HEK293 (cell line): ENCODE results near the gene TNFAIP2.

Experiments
- CTCF ChIA-PET: fragments of 350-600 bp; formaldehyde crosslinking; extraction: SDS; loops from one replicate; lab custom pipeline; 2021; ENCODE audit warnings: antibody characterized with exemption; lab: Yijun Ruan, JAX
- POLR2A ChIA-PET: fragments of 300-600 bp; formaldehyde crosslinking; extraction: SDS; loops from one replicate; lab custom pipeline; 2020; ENCODE audit warnings: antibody characterized with exemption, inconsistent platforms; lab: Yijun Ruan, JAX
- H3K27ac ChIP-seq: fragments of 200-500 bp; sonication (Bioruptor generic); 2 replicates; pipeline ENCODE4 v1.5.1; 2014; ENCODE audit warnings: low read depth, low read length, control low read depth, inconsistent platforms; ENCODE audit errors: extremely low read depth
- H3K36me3 ChIP-seq, 2 experiments: fragments of 200-500 bp in 1 of 2; sonication (Bioruptor generic) in 1 of 2; 1 replicate in 1 of 2; 2 replicates in 1 of 2; pipeline ENCODE4 v1.5.1; 2014 to 2017; ENCODE audit warnings: inconsistent platforms in 2 of 2, low read length in 2 of 2; ENCODE audit not compliant: control insufficient read depth in 2 of 2, insufficient read depth in 1 of 2
- H3K4me1 ChIP-seq: fragments of 200-500 bp; sonication (Bioruptor generic); 2 replicates; pipeline ENCODE4 v1.5.1; 2014; ENCODE audit warnings: mild to moderate bottlenecking, low read length, inconsistent platforms; ENCODE audit not compliant: control insufficient read depth, insufficient read depth
- H3K4me3 ChIP-seq: 2 replicates; pipeline ENCODE4 v1.5.1; 2011; ENCODE audit warnings: low read depth, mild to moderate bottlenecking, control low read depth, low read length, moderate library complexity
- H3K9me3 ChIP-seq: fragments of 200-500 bp; sonication (Bioruptor generic); 2 replicates; pipeline ENCODE4 v1.5.1; 2014; ENCODE audit warnings: low read depth, low read length, inconsistent platforms; ENCODE audit not compliant: control insufficient read depth, insufficient read depth
- GFI1B ChIP-seq: fragments of 450-650 bp; formaldehyde crosslinking; IDR thresholded peaks from 2 replicates; pipeline ENCODE4 v1.5.1; 2016; ENCODE audit warnings: missing biosample characterization, missing genetic modification characterization
- HOXA7 ChIP-seq: sonication (generic); formaldehyde crosslinking; IDR thresholded peaks from 2 replicates; pipeline ENCODE4 v1.8.1; 2022; ENCODE audit warnings: missing genetic modification reagents, borderline replicate concordance
- KLF10 ChIP-seq: fragments of 450-650 bp; IDR thresholded peaks from 2 replicates; pipeline ENCODE4 v1.5.1; 2018; ENCODE audit warnings: missing biosample characterization, mild to moderate bottlenecking, missing genetic modification characterization
- MEIS1 ChIP-seq: sonication (generic); formaldehyde crosslinking; IDR thresholded peaks from 2 replicates; pipeline ENCODE4 v1.8.1; 2022; ENCODE audit warnings: missing genetic modification reagents, mild to moderate bottlenecking, borderline replicate concordance
- MZF1 ChIP-seq: fragments of 450-650 bp; formaldehyde crosslinking; IDR thresholded peaks from 2 replicates; pipeline ENCODE4 v1.5.1; 2017; ENCODE audit warnings: missing biosample characterization, missing genetic modification characterization, borderline replicate concordance
- TSHZ1 ChIP-seq: fragments of 450-650 bp; formaldehyde crosslinking; IDR thresholded peaks from 2 replicates; pipeline ENCODE4 v1.5.1; 2016; ENCODE audit warnings: missing biosample characterization, missing genetic modification characterization, borderline replicate concordance
- WT1 ChIP-seq: fragments of 450-650 bp; formaldehyde crosslinking; IDR thresholded peaks from 2 replicates; pipeline ENCODE4 v1.5.1; 2016; ENCODE audit warnings: missing biosample characterization, missing genetic modification characterization
- YY2 ChIP-seq: fragments of 450-650 bp; formaldehyde crosslinking; IDR thresholded peaks from 2 replicates; pipeline ENCODE4 v1.5.1; 2016; ENCODE audit warnings: missing biosample characterization, missing genetic modification characterization
- ZBTB8A ChIP-seq: fragments of 450-650 bp; formaldehyde crosslinking; IDR thresholded peaks from 2 replicates; pipeline ENCODE4 v1.5.1; 2016; ENCODE audit warnings: missing biosample characterization, missing genetic modification characterization
- ZFP69B ChIP-seq: fragments of 450-650 bp; formaldehyde crosslinking; IDR thresholded peaks from 2 replicates; pipeline ENCODE4 v1.5.1; 2016; ENCODE audit warnings: missing biosample characterization, missing genetic modification characterization
- ZNF138 ChIP-seq: fragments of 450-650 bp; formaldehyde crosslinking; IDR thresholded peaks from 2 replicates; pipeline ENCODE4 v1.5.1; 2016; ENCODE audit warnings: missing biosample characterization, missing genetic modification characterization, borderline replicate concordance
- ZNF239 ChIP-seq: fragments of 450-650 bp; formaldehyde crosslinking; IDR thresholded peaks from 2 replicates; pipeline ENCODE4 v1.5.1; 2016; ENCODE audit warnings: missing biosample characterization, missing genetic modification characterization
- ZNF544 ChIP-seq: fragments of 450-650 bp; formaldehyde crosslinking; IDR thresholded peaks from 2 replicates; pipeline ENCODE4 v1.5.0; 2017; ENCODE audit warnings: missing biosample characterization, missing genetic modification characterization
- ZNF645 ChIP-seq: fragments of 450-650 bp; formaldehyde crosslinking; IDR thresholded peaks from 2 replicates; pipeline ENCODE4; 2016; ENCODE audit warnings: missing biosample characterization, missing genetic modification characterization
- ZNF692 ChIP-seq: fragments of 450-650 bp; formaldehyde crosslinking; IDR thresholded peaks from 2 replicates; pipeline ENCODE4 v1.5.1; 2016; ENCODE audit warnings: missing biosample characterization, missing genetic modification characterization
- TF ChIP-seq, protein P1 (sequence below): fragments of 450-650 bp; formaldehyde crosslinking; IDR thresholded peaks from 2 replicates; pipeline ENCODE4 v1.5.1; 2016; ENCODE audit warnings: missing biosample characterization, missing genetic modification characterization
- TF ChIP-seq, protein P2 (sequence below): fragments of 450-650 bp; formaldehyde crosslinking; IDR thresholded peaks from 2 replicates; pipeline ENCODE4 v1.5.1; 2016; ENCODE audit warnings: missing biosample characterization, missing genetic modification characterization
- TF ChIP-seq, protein P3 (sequence below): fragments of 450-650 bp; formaldehyde crosslinking; IDR thresholded peaks from 2 replicates; pipeline ENCODE4 v1.5.1; 2016; ENCODE audit warnings: missing biosample characterization, missing genetic modification characterization, low read depth

The TNFAIP2 gene

DNA sequence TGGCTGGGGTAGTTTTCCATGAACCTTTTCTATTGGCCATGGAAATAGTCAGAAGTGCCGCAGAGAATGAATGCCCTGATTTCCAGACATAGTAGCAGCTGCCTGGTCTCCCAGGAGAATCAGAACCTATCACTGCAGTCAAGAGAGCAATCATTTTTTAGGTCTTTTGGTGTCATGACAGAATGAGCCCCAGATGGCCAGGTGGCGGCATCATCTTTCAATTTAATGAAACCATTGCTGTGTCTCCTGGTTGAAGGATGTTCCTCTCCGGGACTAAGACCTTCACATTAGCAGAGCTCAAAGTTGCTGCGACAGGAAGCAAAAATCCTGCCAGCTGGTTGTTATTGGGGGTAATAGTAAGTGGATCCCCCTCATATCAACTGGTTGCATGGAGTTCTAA lies 18.8 kb downstream of the TNFAIP2 start:
- H3K36me3 ChIP-seq: no peaks in the 10 kb centered on the region
- ChIA-PET CTCF (interaction anchor here (0.6 to 5.1 kb wide), 9 partner anchors 11 to 156 kb away, joined by 3 to 80 read pairs (median 4); partner anchors contain the start of gene TNFAIP2), POLR2A (interaction anchor here (0.6 to 0.9 kb wide), 2 partner anchors 17 to 64 kb away, joined by 3 read pairs; no protein-coding TSS in a partner anchor)
- no peaks in the 10 kb centered on the region for H3K9me3 ChIP-seq
- TF ChIP-seq ZNF645 (tag by site-specific recombination) (no peak), MEIS1 (CRISPR knock-in tag) (no peak), YY2 (tag by site-specific recombination) (no peak), ZBTB8A (tag by site-specific recombination) (no peak), TSHZ1 (tag by site-specific recombination) (no peak)
- TF ChIP-seq, protein P1, sequence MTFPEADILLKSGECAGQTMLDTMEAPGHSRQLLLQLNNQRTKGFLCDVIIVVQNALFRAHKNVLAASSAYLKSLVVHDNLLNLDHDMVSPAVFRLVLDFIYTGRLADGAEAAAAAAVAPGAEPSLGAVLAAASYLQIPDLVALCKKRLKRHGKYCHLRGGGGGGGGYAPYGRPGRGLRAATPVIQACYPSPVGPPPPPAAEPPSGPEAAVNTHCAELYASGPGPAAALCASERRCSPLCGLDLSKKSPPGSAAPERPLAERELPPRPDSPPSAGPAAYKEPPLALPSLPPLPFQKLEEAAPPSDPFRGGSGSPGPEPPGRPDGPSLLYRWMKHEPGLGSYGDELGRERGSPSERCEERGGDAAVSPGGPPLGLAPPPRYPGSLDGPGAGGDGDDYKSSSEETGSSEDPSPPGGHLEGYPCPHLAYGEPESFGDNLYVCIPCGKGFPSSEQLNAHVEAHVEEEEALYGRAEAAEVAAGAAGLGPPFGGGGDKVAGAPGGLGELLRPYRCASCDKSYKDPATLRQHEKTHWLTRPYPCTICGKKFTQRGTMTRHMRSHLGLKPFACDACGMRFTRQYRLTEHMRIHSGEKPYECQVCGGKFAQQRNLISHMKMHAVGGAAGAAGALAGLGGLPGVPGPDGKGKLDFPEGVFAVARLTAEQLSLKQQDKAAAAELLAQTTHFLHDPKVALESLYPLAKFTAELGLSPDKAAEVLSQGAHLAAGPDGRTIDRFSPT (tag by site-specific recombination): no peak
- H3K4me1 ChIP-seq: no peaks in the 10 kb centered on the region
- no peak overlapping the region for H3K27ac ChIP-seq
- no peak overlapping the region for H3K4me3 ChIP-seq

GRCh38 chr14:103142721-103143302 lies 19.6 kb downstream of the TNFAIP2 start:
- Histone ChIP-seq H3K36me3 (no peaks in the 10 kb centered on the region), H3K4me3 (no peak overlapping the region), H3K27ac (no peak overlapping the region), H3K9me3 (no peaks in the 10 kb centered on the region), H3K4me1 (no peaks in the 10 kb centered on the region)
- ChIA-PET POLR2A (interaction anchor here (0.6 to 0.9 kb wide), 2 partner anchors 18 to 65 kb away, joined by 3 read pairs; no protein-coding TSS in a partner anchor), CTCF (interaction anchor here (0.8 to 5.1 kb wide), 7 partner anchors 12 to 156 kb away, joined by 3 to 80 read pairs (median 4); no protein-coding TSS in a partner anchor)
- TF ChIP-seq ZNF544 (no peak), ZNF138 (tag by site-specific recombination) (no peak), HOXA7 (CRISPR knock-in tag) (no peak), WT1 (tag by site-specific recombination) (no peak), KLF10 (no peak)

DNA sequence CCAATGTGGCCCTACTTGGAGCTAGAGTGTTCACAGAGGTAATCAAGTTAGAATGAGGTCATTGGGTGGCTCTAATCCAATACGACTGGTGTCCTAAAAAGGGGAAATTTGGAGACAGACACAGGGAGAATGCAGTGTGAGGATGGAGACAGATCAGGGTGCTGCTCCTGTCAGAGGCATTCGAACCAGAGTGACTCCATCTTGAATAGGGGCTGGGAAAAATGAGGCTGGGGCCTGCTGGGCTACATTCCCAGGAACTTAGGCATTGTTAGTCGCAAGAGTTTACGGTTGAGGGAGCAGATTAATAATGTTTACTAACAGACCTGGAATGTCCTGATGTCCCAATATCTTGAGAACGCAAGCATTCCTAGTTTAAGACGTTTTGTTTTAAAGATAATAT lies 20.2 kb downstream of the TNFAIP2 start:
- Histone ChIP-seq H3K36me3 (no peaks in the 10 kb centered on the region), H3K4me1 (no peaks in the 10 kb centered on the region), H3K9me3 (no peaks in the 10 kb centered on the region), H3K27ac (no peak overlapping the region), H3K4me3 (no peak overlapping the region)
- ChIA-PET CTCF (interaction anchor here (0.8 kb wide), 1 partner anchor 15 kb away, joined by 3 read pairs; no protein-coding TSS in a partner anchor), POLR2A (no interaction called here)
- TF ChIP-seq MZF1 (tag by site-specific recombination): no peak
- 0 out of 2 replicates have a peak, but pooled peaks have one; percentile 47 for TF ChIP-seq ZNF692 (tag by site-specific recombination)
- TF ChIP-seq, protein P2, sequence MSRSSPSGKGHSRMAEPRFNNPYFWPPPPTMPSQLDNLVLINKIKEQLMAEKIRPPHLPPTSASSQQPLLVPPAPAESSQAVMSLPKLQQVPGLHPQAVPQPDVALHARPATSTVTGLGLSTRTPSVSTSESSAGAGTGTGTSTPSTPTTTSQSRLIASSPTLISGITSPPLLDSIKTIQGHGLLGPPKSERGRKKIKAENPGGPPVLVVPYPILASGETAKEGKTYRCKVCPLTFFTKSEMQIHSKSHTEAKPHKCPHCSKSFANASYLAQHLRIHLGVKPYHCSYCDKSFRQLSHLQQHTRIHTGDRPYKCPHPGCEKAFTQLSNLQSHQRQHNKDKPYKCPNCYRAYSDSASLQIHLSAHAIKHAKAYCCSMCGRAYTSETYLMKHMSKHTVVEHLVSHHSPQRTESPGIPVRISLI: no peak
- TF ChIP-seq GFI1B: no peak
- no peak for TF ChIP-seq ZNF239 (tag by site-specific recombination)
- TF ChIP-seq, protein P3, sequence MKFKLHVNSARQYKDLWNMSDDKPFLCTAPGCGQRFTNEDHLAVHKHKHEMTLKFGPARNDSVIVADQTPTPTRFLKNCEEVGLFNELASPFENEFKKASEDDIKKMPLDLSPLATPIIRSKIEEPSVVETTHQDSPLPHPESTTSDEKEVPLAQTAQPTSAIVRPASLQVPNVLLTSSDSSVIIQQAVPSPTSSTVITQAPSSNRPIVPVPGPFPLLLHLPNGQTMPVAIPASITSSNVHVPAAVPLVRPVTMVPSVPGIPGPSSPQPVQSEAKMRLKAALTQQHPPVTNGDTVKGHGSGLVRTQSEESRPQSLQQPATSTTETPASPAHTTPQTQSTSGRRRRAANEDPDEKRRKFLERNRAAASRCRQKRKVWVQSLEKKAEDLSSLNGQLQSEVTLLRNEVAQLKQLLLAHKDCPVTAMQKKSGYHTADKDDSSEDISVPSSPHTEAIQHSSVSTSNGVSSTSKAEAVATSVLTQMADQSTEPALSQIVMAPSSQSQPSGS (tag by site-specific recombination): 0 out of 2 replicates have a peak, but pooled peaks have one; percentile 37
- 0 out of 2 replicates have a peak, but pooled peaks have one; percentile 27 for TF ChIP-seq ZFP69B (tag by site-specific recombination)
